IMR-90 (cell line): ENCODE results near the gene CSRNP3. TPM values are rescaled to one million over a fixed set of nuclear protein-coding genes. Genes with fewer than 3 reads are reported as not detected.

ENCODE experiments used
- ATAC-seq: fragments of 200-7000 bp; cut with Tn5 transposase; 2 replicates; pipeline ENCODE4 v1.9.1; 2020; ENCODE audit warnings: low read depth, mild to moderate bottlenecking, moderate library complexity
- BruUV-seq: library from RNA; stranded (reverse); fragments of 400-500 nt; replicated peaks from 2 replicates; lab custom pipeline; 2021; lab: Mats Ljungman, UMichigan
- CTCF ChIA-PET: fragments of 300-600 bp; formaldehyde crosslinking; extraction: SDS; loops from one replicate; lab custom pipeline; 2021; ENCODE audit warnings: antibody characterized with exemption; lab: Yijun Ruan, JAX
- POLR2A ChIA-PET: fragments of 300-600 bp; sonication (Branson Sonifier 250); formaldehyde crosslinking; loops from one replicate; lab custom pipeline; 2022; ENCODE audit warnings: antibody characterized with exemption; ENCODE audit not compliant: unreplicated experiment; lab: Charles Lee
- DNase-seq: peaks from one replicate; pipeline ENCODE4 v3.0.0; 2013
- H2AFZ ChIP-seq: replicated peaks from 2 replicates; pipeline ENCODE3; 2013; ENCODE audit warnings: low read length, mild to moderate bottlenecking; ENCODE audit not compliant: poor library complexity
- H2AK5ac ChIP-seq: 2 replicates; pipeline ENCODE4 v1.6.1; 2013; ENCODE audit warnings: low read depth, low read length, inconsistent platforms
- H2AK9ac ChIP-seq: replicated peaks from 2 replicates; pipeline ENCODE3; 2013; ENCODE audit warnings: mild to moderate bottlenecking, low read depth, low read length, moderate library complexity; ENCODE audit not compliant: poor library complexity
- H2BK120ac ChIP-seq: 2 replicates; pipeline ENCODE4 v1.6.1; 2013; ENCODE audit warnings: low read depth, low read length, inconsistent platforms
- H2BK15ac ChIP-seq: 3 replicates; pipeline ENCODE4 v1.6.1; 2013; ENCODE audit warnings: low read depth, low read length, inconsistent platforms
- H2BK20ac ChIP-seq: 2 replicates; pipeline ENCODE4 v1.6.1; 2013; ENCODE audit warnings: low read depth, mild to moderate bottlenecking, inconsistent platforms, low read length, moderate library complexity
- H2BK5ac ChIP-seq: 2 replicates; pipeline ENCODE4 v1.6.1; 2013; ENCODE audit warnings: mild to moderate bottlenecking, low read depth, low read length, inconsistent platforms; ENCODE audit not compliant: poor library complexity, severe bottlenecking
- H3K14ac ChIP-seq: replicated peaks from 2 replicates; pipeline ENCODE4 v1.6.1; 2013; ENCODE audit warnings: low read depth, low read length, inconsistent platforms
- H3K18ac ChIP-seq: 2 replicates; pipeline ENCODE4 v1.6.1; 2013; ENCODE audit warnings: low read depth, low read length, control low read depth
- H3K23ac ChIP-seq: 2 replicates; pipeline ENCODE4 v1.6.1; 2013; ENCODE audit warnings: low read depth, low read length, inconsistent platforms
- H3K27ac ChIP-seq: 2 replicates; pipeline ENCODE4 v1.5.1; 2013; ENCODE audit warnings: mild to moderate bottlenecking, control low read depth, low read length; ENCODE audit not compliant: insufficient read depth
- H3K27me3 ChIP-seq: 2 replicates; pipeline ENCODE4 v1.6.1; 2013; ENCODE audit warnings: low read length; ENCODE audit not compliant: control insufficient read depth, insufficient read depth
- H3K36me3 ChIP-seq: 2 replicates; pipeline ENCODE4 v1.6.1; 2013; ENCODE audit warnings: low read length, mixed read lengths; ENCODE audit not compliant: control insufficient read depth, insufficient read depth
- H3K4ac ChIP-seq: 2 replicates; pipeline ENCODE4 v1.6.1; 2013; ENCODE audit warnings: low read depth, low read length, inconsistent platforms
- H3K4me1 ChIP-seq: 2 replicates; pipeline ENCODE4 v1.6.1; 2013; ENCODE audit warnings: low read length, mixed read lengths; ENCODE audit not compliant: control insufficient read depth, insufficient read depth
- H3K4me2 ChIP-seq: 2 replicates; pipeline ENCODE4 v1.6.1; 2013; ENCODE audit warnings: low read depth, mild to moderate bottlenecking, control low read depth, low read length, moderate library complexity
- H3K4me3 ChIP-seq: 2 replicates; pipeline ENCODE4 v1.5.1; 2013; ENCODE audit warnings: low read depth, mild to moderate bottlenecking, control low read depth, low read length, moderate library complexity; ENCODE audit not compliant: insufficient read depth
- H3K56ac ChIP-seq: 2 replicates; pipeline ENCODE4 v1.6.1; 2013; ENCODE audit warnings: low read length, inconsistent platforms; ENCODE audit not compliant: insufficient read depth; ENCODE audit errors: extremely low read depth
- H3K79me1 ChIP-seq, 2 experiments: 2 replicates each; pipeline ENCODE4 v1.6.1; 2013; ENCODE audit warnings: low read length in 2 of 2, inconsistent platforms in 1 of 2, low read depth in 1 of 2
- H3K9ac ChIP-seq: 2 replicates; pipeline ENCODE4 v1.6.1; 2013; ENCODE audit warnings: low read depth, low read length, control low read depth
- H3K9me1 ChIP-seq: 2 replicates; pipeline ENCODE4 v1.6.1; 2013; ENCODE audit warnings: low read length, inconsistent platforms; ENCODE audit not compliant: insufficient read depth
- H3K9me3 ChIP-seq: 2 replicates; pipeline ENCODE4 v1.6.1; 2013; ENCODE audit warnings: low read length; ENCODE audit not compliant: control insufficient read depth, insufficient read depth
- H4K20me1 ChIP-seq: 2 replicates; pipeline ENCODE4 v1.6.1; 2013; ENCODE audit warnings: low read length, inconsistent platforms; ENCODE audit not compliant: insufficient read depth
- H4K5ac ChIP-seq: 2 replicates; pipeline ENCODE4 v1.6.1; 2013; ENCODE audit warnings: mild to moderate bottlenecking, low read depth, low read length, control low read depth
- H4K8ac ChIP-seq, 2 experiments: 2 replicates each; pipeline ENCODE4 v1.6.1; 2013; ENCODE audit warnings: low read depth in 2 of 2, low read length in 2 of 2, control low read depth in 1 of 2, inconsistent platforms in 1 of 2
- H4K91ac ChIP-seq: 2 replicates; pipeline ENCODE4 v1.6.1; 2013; ENCODE audit warnings: low read depth, low read length, inconsistent platforms; ENCODE audit not compliant: insufficient read depth
- BHLHE40 ChIP-seq: fragments of 150-350 bp; IDR thresholded peaks from 2 replicates; pipeline ENCODE4 v1.6.1; 2016; ENCODE audit warnings: mild to moderate bottlenecking, low read depth, low read length
- CEBPB ChIP-seq: IDR thresholded peaks from 2 replicates; pipeline ENCODE4 v1.6.1; 2012; ENCODE audit warnings: low read depth, low read length, improper control_type of control experiment
- CHD1 ChIP-seq: IDR thresholded peaks from 2 replicates; pipeline ENCODE4 v1.6.1; 2012; ENCODE audit warnings: low read depth, low read length, improper control_type of control experiment
- CTCF ChIP-seq: conservative IDR thresholded peaks from 2 replicates; pipeline ENCODE4 v1.5.1; 2012; ENCODE audit warnings: mild to moderate bottlenecking, low read depth, low read length, improper control_type of control experiment
- FOS ChIP-seq: fragments of 150-350 bp; IDR thresholded peaks from 2 replicates; pipeline ENCODE4 v1.6.1; 2016; ENCODE audit warnings: low read depth, low read length
- MAFK ChIP-seq: IDR thresholded peaks from 2 replicates; pipeline ENCODE4 v1.6.1; 2012; ENCODE audit warnings: low read depth, low read length, improper control_type of control experiment
- MXI1 ChIP-seq: IDR thresholded peaks from 2 replicates; pipeline ENCODE4 v1.6.1; 2012; ENCODE audit warnings: low read depth, mild to moderate bottlenecking, low read length, moderate library complexity, borderline replicate concordance
- POLR2A ChIP-seq: IDR thresholded peaks from 2 replicates; pipeline ENCODE4 v1.6.1; 2012; ENCODE audit warnings: mild to moderate bottlenecking, low read depth, low read length
- RCOR1 ChIP-seq: IDR thresholded peaks from 2 replicates; pipeline ENCODE4 v1.6.1; 2012; ENCODE audit warnings: mild to moderate bottlenecking, low read length, improper control_type of control experiment; ENCODE audit not compliant: insufficient replicate concordance
- RFX5 ChIP-seq: IDR thresholded peaks from 2 replicates; pipeline ENCODE4 v1.8.0; 2012; ENCODE audit warnings: low read depth, mild to moderate bottlenecking, low read length, moderate library complexity
- USF2 ChIP-seq: fragments of 150-350 bp; IDR thresholded peaks from 2 replicates; pipeline ENCODE4 v1.6.1; 2017; ENCODE audit warnings: mild to moderate bottlenecking, antibody characterized with exemption, low read length, low read depth
- WGBS, 2 experiments: methylation state at CpG; one replicate each; pipeline versions ENCODE4 v1.1.5 to v1.1.7; 2013; ENCODE audit warnings: missing lambda C conversion rate in 2 of 2; ENCODE audit not compliant: insufficient read length in 1 of 2; ENCODE audit errors: extremely low coverage in 2 of 2; 5-methylcytosine and 5-hydroxymethylcytosine counted together
- dilution Hi-C: fragments of 300-500 bp; cut with HindIII; formaldehyde crosslinking; loops from one replicate; pipeline ENCODE4 v1.14.3; 2018; ENCODE audit warnings: low sequenced_read_pairs; ENCODE audit not compliant: unreplicated experiment
- in situ Hi-C: fragments of 300-500 bp; cut with MboI; formaldehyde crosslinking; loops from 3 replicates; pipeline ENCODE4 v1.14.3; 2019; ENCODE audit warnings: low sequenced_read_pairs, inconsistent platforms, mixed read lengths
- intact Hi-C: fragments of 100-400 bp; cut with micrococcal nuclease; formaldehyde crosslinking; loops from 2 replicates; pipeline ENCODE4 v1.10.0; 2022
- polyA plus RNA-seq, 3 experiments: library from polyadenylated mRNA; depleted of rRNA; stranded (reverse); fragments of >200 nt; gene quantifications; 2 replicates each; pipeline ENCODE4 v1.2.3, GENCODE V29; 2012; ENCODE audit warnings: low replicate concordance in 1 of 3
- total RNA-seq: library from RNA; depleted of rRNA; stranded (reverse); fragments of >200 nt; gene quantifications from 2 replicates; pipeline ENCODE4 v1.2.3, GENCODE V29; 2012

CSRNP3 gene
- total and polyA plus RNA-seq, 2 of the 4 experiments (the other 2 are of a cell fraction): 0.21 to 0.72 TPM

- no peaks in the 10 kb centered on the region for H3K9me1 ChIP-seq
- no peak overlapping the region for H3K4me3 ChIP-seq
- no peak overlapping the region for H3K4me2 ChIP-seq
- in situ Hi-C loops (no loop called here), intact Hi-C loops (no loop called here), dilution Hi-C loops (no loop called here)
- H4K91ac ChIP-seq: no peak overlapping the region
- no peak overlapping the region for H3K27ac ChIP-seq
- DNase-seq: no peak
- no peak overlapping the region for H3K4ac ChIP-seq
- POLR2A ChIA-PET: no interaction called here
- H3K36me3 ChIP-seq: no peaks in the 10 kb centered on the region
- H3K23ac ChIP-seq: no peak overlapping the region
- H2BK5ac ChIP-seq: no peak overlapping the region
- no CpG with 5 or more reads among the region's 3 CpGs for WGBS, 2 experiments
- H3K27me3 ChIP-seq: no peaks in the 10 kb centered on the region
- H3K56ac ChIP-seq: no peak overlapping the region
- no peak overlapping the region for H2AK5ac ChIP-seq
- H3K9me3 ChIP-seq: no peaks in the 10 kb centered on the region
- H3K9ac ChIP-seq: no peak overlapping the region
- no peaks in the 10 kb centered on the region for H3K4me1 ChIP-seq
- no peak for TF ChIP-seq BHLHE40
- no peak for TF ChIP-seq FOS
- no peak for TF ChIP-seq CTCF
- no peak for TF ChIP-seq RCOR1
- no peak for TF ChIP-seq MAFK
- no peak for TF ChIP-seq CHD1
- no peak for TF ChIP-seq RFX5
- no peak for TF ChIP-seq MXI1
- TF ChIP-seq CEBPB: no peak
- TF ChIP-seq USF2: no peak
- no peak for TF ChIP-seq POLR2A
- no peak overlapping the region for H3K14ac ChIP-seq
- no peak overlapping the region for H3K18ac ChIP-seq
- H2BK15ac ChIP-seq: no peak overlapping the region
- CTCF ChIA-PET: interaction anchor here (0.6 to 0.9 kb wide), 3 partner anchors 9 to 109 kb away, joined by 3 read pairs; no protein-coding TSS in a partner anchor
- no peak overlapping the region for H4K5ac ChIP-seq
- no peak overlapping the region for H2AK9ac ChIP-seq
- no peaks in the 10 kb centered on the region for H3K79me1 ChIP-seq
- no peak overlapping the region for H2AFZ ChIP-seq
- H2BK20ac ChIP-seq: no peak overlapping the region
- no peak for ATAC-seq
- BruUV-seq: no TSS peak
- H4K8ac ChIP-seq: no peak overlapping the region
- H2BK120ac ChIP-seq: no peak overlapping the region
- no peaks in the 10 kb centered on the region for H4K20me1 ChIP-seq
Measured at GRCh38 chr2:165640247-165640929, 170.9 kb downstream of the CSRNP3 start.
